GM18907 (cell line): ENCODE results near the gene DTWD2.
"Not testable (repeated sequence)": the region's sequence is repeated elsewhere in the genome, so short reads cannot be mapped to it uniquely, and the experiment has no call there.

Source experiments
- ATAC-seq: cut with Tn5 transposase; IDR thresholded peaks from one replicate; pipeline ENCODE4 v1.9.1; 2021; ENCODE audit warnings: mild to moderate bottlenecking, moderate library complexity; ENCODE audit not compliant: unreplicated experiment

Gene DTWD2

GRCh38 chr5:118998861-118999260 lies 10.5 kb upstream of the DTWD2 start:
- not testable (repeated sequence) for ATAC-seq

DNA sequence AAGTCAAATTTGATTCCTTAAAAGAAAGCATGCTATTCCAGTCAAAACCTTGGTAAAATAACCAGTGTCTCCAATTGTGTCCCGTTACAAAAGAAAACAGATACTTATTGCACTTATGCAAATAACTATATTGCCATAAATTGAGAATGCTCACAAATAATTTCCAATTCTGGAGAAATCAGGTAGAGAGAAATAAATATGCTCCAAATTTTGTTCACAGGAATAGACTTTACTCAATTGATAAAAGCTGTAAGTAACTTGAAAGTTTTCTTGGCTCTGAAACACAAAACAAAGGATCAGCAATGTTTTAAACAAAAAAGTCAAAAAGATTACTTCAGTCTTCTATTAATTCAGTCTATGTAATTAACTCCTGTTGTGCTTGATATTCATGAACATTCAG lies 7.8 kb upstream of the DTWD2 start:
- no peak for ATAC-seq

DNA sequence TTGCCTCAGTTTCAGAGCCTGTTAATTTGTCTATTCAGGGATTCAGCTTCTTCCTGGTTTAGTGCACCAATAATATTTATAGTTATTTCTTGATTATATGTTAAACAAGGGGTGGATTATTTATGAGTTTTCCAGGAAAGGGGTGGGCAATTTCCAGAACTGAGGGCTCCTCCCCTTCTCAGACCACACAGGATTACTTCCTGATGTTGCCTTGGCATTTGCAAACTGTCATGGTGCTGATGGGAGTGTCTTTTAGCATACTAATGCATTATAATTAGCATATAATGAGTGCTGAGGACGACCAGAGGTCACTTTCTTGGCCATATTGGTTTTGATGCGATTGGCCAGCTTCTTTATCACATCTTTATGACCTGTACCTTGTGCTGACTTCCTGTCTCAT lies 6.2 kb upstream of the DTWD2 start:
- ATAC-seq: no peak

DNA sequence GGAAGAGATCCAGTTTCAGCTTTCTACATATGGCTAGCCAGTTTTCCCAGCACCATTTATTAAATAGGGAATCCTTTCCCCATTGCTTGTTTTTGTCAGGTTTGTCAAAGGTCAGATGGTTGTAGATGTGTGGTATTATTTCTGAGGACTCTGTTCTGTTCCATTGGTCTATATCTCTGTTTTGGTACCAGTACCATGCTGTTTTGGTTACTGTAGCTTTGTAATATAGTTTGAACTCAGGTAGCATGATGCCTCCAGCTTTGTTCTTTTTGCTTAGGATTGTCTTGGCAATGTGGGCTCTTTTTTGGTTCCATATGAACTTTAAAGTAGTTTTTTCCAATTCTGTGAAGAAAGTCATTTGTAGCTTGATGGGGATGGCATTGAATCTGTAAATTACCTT lies 4.8 kb upstream of the DTWD2 start:
- ATAC-seq: not testable (repeated sequence)

DNA sequence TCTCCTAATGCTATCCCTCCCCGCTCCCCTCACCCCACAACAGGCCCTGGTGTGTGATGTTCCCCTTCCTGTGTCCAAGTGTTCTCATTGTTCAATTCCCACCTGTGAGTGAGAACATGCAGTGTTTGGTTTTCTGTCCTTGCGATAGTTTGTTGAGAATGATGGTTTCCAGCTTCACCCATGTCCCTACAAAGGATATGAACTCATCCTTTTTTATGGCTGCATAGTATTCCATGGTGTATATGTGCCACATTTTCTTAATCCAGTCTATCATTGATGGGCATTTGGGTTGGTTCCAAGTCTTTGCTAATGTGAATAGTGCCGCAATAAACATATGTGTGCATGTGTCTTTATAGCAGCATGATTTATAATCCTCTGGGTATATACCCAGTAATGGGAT lies 3.7 kb upstream of the DTWD2 start:
- not testable (repeated sequence) for ATAC-seq

GRCh38 chr5:118990582-118990981 lies 2.2 kb upstream of the DTWD2 start:
- no peak for ATAC-seq

DNA sequence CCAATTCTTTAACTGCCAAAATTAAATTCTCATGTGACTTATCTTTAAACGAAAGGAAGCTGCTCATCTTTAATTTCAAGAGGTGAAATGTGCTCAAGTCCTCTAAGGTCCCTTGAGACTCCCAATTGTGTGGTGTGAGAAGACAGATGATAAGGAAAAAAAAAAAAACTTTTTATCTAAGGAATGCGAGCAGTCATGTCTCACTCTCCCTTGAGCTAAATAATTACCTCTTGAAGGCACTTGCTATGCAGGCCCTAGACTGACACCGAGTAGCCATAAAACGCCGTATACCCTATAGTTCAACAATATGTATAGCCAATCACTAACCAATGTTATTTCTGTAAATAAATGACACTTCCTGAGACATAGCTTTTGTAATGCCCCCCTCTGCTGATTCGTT lies 1.5 kb upstream of the DTWD2 start:
- no peak for ATAC-seq

DNA sequence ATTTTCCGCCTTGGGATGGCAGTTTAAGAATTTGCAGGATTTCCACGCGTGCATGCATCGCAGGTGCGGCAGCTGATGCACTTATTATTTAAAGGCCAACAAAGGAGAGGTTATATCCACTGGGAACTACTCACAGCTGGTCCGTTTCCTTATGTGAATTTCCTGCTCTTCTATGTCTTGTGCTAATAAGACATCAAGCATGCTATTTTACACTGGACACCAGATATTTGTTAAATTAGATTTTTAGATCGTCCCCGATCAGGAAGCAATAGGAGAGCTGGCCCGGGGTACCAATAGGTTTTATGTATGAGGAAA lies 476 bp upstream of the DTWD2 start:
- ATAC-seq: no peak

GRCh38 chr5:118984602-118985001 lies 3.7 kb downstream of the DTWD2 start:
- ATAC-seq: no peak

DNA sequence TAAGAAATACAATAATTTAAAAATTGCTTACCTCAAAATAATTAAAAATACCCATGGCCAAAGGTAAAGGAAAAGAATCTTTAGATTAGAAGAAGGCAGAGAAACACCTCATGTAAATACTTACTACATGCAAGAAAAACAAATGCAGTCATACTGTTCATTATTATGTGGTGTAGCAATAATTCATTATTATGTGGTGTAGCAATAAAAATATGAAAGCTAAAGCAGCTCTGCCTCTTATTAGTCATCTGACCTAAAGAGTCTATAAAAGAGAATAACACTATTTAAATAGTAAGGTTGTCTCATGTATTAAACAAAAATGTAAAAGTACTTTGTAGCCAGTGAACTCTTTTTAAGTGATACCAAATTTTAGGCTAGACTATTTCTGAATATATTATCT lies 6.6 kb downstream of the DTWD2 start:
- ATAC-seq: no peak

GRCh38 chr5:118980438-118980837 lies 7.9 kb downstream of the DTWD2 start:
- no peak for ATAC-seq

GRCh38 chr5:118980017-118980416 lies 8.3 kb downstream of the DTWD2 start:
- no peak for ATAC-seq

- not testable (repeated sequence) for ATAC-seq
Observed at GRCh38 chr5:118973779-118974445, 14.4 kb downstream of the DTWD2 start.

DNA sequence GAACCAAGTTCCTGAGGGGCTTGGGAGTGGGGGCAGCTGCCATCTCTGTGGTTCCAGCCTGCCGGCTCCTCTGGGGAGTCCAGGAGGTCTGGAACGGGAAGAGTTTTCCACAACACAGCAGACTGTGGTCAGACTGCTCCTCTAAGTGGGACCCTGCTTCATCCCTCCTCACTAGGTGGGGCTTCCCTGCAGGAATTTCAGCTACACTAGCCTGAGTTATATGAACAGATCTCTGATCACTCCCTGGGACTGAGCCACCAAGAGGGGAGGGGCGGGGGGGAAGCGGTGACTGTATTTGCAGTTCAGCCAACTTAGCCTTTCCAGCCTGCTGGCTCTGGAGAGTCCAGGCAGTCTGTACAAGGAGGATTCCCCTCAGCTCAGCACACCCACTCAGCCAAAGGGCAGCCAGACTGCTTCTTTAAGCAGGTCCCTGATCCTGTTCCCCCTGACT lies 19.4 kb downstream of the DTWD2 start:
- no peak for ATAC-seq

GRCh38 chr5:118968406-118968911 lies 19.9 kb downstream of the DTWD2 start:
- ATAC-seq: no peak

GRCh38 chr5:118967059-118967508 lies 21.3 kb downstream of the DTWD2 start:
- ATAC-seq: no peak

GRCh38 chr5:118965890-118966289 lies 22.5 kb downstream of the DTWD2 start:
- no peak for ATAC-seq

- not testable (repeated sequence) for ATAC-seq
Observed at GRCh38 chr5:118964970-118965369, 23.4 kb downstream of the DTWD2 start.

- ATAC-seq: not testable (repeated sequence)
Observed at GRCh38 chr5:118964388-118964787, 24.0 kb downstream of the DTWD2 start.

DNA sequence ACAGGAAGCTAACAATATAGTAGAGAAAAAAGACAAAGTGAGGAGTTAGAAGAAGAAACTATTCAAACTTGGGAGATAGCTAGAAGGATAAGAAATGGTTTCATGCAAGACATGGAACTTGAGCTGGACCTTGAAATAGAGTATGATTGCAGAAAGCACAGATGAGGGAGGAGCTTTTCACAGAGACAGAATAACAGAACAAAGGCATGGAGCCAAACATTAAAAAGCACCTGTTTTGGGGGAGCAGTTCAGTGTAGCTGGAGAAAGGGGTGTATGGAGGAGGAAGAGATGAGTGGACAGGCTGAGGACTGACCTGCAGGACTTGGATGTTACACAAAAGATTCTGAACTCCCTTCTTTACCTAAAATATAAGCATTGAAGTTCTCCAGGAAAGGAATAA lies 25.2 kb downstream of the DTWD2 start:
- ATAC-seq: no peak

DNA sequence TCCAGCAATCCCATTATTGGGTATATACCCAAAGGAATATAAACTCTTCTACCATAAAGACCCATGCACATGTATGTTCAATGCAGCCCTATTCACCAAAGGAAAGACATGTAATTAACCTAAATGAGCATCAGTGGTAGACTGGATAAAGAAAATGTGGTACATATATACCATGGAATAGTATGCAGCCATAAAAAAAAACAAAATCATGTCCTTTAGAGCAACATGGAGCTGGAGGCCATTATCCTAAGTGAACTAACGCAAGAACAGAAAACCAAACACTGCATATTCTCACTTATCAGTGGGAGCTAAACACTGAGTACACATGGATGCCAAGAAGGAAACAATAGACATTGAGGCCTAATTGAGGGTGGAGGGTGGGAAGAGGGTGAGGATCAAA lies 27.8 kb downstream of the DTWD2 start:
- no peak for ATAC-seq

DNA sequence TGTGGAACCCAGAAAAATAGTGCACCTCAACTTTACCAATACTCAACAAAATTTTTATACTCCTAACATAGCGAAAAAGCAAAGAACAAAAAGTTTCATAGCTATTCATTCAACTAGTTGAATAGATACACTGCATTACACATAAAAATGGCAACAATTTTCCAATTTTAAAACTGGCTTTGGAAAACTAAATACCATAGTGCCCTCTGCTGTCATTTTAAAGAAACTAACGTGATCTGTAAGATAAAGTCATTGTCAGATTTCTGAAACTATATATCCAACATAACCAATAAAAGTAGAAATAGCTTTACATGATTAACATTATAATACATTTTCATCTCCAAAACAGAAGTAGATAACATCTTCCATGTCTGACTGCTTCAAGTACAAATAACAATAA lies 31.6 kb downstream of the DTWD2 start:
- no peak for ATAC-seq

DNA sequence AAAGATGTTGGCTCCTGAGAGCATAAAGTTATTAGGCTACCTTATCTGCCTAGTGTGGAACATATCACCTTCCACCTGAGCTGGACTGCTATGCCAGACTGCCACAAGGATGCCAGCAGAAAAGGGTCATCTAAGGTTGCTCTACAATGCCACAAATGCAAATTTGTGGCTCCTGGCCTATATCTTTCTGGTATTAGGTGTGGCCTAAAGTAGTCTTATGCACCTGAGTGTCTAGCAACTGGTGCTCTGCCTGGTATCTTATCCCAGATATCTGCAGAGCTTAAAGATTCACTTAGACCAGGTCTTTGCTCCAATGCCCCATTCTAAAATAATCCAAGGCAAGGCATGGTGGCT lies 34.7 kb downstream of the DTWD2 start:
- no peak for ATAC-seq
